ENCODE measurements around the gene SDCBP2.

DNA sequence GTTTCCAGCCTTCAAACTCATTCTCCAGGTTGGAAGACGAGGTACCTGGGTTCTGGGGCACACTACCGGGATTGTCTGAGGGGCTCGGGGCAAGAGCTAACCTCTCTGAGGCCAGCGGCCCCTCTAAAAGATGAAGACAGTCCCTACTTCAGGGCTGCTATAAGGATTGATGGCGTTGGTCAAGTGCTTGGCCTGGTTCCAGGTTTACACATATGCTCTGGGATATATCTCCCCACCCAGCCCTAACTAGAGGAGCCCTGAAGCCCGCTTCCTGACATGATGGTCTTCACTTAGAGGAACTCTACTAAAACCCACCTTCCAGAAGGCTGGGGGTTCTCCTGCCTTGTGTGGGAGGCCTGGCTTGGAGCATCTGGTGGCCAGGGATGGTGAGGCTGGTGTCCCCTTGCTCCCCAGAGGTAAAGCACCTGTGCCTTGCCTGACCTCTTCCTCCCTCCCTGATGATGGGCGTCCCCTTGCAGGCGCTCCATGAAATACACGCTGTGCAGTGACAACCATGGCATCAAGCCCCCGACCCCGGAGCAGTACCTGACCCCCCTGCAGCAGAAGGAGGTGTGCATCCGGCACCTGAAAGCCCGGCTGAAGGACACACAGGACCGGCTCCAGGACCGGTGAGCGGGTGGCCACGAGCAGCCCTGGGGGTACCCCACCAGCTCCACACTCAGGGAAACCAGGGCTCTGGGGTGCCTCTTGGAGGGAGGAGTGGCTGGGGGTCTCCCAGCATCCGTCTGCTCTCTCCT is 28.7 kb downstream of the SDCBP2 start:
- TF ChIP-seq SREBF1 (IDR thresholded peaks at IDR 0.05; ENCODE audit: low read length) (no peak), HDAC2 (IDR thresholded peaks at IDR 0.05) (no peak), ZNF274 (IDR thresholded peaks at IDR 0.05; ENCODE audit: insufficient read depth, insufficient read length) (no peak), EZH2 (IDR thresholded peaks at IDR 0.05; ENCODE audit: borderline replicate concordance, control insufficient read depth, low read depth, low read length) (no peak), ATF7 (IDR thresholded peaks at IDR 0.05; ENCODE audit: low read depth) (no peak), RCOR1 (conservative IDR thresholded peaks at IDR 0.05; ENCODE audit: low read depth, low read length) (no peak), POLR2AphosphoS5 (IDR thresholded peaks at IDR 0.05; ENCODE audit: low read length) (no peak), MEF2B (IDR thresholded peaks at IDR 0.05; ENCODE audit: partially characterized antibody, poor library complexity, severe bottlenecking) (no peak), POLR2A (IDR thresholded peaks at IDR 0.05; ENCODE audit: low read depth, low read length) (no peak), TAF1 (IDR thresholded peaks at IDR 0.05; ENCODE audit: borderline replicate concordance, low read depth, low read length) (no peak)
- TF ChIP-seq, protein P1, sequence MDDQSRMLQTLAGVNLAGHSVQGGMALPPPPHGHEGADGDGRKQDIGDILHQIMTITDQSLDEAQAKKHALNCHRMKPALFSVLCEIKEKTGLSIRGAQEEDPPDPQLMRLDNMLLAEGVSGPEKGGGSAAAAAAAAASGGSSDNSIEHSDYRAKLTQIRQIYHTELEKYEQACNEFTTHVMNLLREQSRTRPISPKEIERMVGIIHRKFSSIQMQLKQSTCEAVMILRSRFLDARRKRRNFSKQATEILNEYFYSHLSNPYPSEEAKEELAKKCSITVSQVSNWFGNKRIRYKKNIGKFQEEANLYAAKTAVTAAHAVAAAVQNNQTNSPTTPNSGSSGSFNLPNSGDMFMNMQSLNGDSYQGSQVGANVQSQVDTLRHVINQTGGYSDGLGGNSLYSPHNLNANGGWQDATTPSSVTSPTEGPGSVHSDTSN (IDR thresholded peaks at IDR 0.05; ENCODE audit: insufficient replicate concordance, low read depth, low read length), result no peak
- TF ChIP-seq, protein P2, sequence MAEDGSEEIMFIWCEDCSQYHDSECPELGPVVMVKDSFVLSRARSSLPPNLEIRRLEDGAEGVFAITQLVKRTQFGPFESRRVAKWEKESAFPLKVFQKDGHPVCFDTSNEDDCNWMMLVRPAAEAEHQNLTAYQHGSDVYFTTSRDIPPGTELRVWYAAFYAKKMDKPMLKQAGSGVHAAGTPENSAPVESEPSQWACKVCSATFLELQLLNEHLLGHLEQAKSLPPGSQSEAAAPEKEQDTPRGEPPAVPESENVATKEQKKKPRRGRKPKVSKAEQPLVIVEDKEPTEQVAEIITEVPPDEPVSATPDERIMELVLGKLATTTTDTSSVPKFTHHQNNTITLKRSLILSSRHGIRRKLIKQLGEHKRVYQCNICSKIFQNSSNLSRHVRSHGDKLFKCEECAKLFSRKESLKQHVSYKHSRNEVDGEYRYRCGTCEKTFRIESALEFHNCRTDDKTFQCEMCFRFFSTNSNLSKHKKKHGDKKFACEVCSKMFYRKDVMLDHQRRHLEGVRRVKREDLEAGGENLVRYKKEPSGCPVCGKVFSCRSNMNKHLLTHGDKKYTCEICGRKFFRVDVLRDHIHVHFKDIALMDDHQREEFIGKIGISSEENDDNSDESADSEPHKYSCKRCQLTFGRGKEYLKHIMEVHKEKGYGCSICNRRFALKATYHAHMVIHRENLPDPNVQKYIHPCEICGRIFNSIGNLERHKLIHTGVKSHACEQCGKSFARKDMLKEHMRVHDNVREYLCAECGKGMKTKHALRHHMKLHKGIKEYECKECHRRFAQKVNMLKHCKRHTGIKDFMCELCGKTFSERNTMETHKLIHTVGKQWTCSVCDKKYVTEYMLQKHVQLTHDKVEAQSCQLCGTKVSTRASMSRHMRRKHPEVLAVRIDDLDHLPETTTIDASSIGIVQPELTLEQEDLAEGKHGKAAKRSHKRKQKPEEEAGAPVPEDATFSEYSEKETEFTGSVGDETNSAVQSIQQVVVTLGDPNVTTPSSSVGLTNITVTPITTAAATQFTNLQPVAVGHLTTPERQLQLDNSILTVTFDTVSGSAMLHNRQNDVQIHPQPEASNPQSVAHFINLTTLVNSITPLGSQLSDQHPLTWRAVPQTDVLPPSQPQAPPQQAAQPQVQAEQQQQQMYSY (CRISPR knock-in tag; IDR thresholded peaks at IDR 0.05), result no peak
- TF ChIP-seq, protein P3, sequence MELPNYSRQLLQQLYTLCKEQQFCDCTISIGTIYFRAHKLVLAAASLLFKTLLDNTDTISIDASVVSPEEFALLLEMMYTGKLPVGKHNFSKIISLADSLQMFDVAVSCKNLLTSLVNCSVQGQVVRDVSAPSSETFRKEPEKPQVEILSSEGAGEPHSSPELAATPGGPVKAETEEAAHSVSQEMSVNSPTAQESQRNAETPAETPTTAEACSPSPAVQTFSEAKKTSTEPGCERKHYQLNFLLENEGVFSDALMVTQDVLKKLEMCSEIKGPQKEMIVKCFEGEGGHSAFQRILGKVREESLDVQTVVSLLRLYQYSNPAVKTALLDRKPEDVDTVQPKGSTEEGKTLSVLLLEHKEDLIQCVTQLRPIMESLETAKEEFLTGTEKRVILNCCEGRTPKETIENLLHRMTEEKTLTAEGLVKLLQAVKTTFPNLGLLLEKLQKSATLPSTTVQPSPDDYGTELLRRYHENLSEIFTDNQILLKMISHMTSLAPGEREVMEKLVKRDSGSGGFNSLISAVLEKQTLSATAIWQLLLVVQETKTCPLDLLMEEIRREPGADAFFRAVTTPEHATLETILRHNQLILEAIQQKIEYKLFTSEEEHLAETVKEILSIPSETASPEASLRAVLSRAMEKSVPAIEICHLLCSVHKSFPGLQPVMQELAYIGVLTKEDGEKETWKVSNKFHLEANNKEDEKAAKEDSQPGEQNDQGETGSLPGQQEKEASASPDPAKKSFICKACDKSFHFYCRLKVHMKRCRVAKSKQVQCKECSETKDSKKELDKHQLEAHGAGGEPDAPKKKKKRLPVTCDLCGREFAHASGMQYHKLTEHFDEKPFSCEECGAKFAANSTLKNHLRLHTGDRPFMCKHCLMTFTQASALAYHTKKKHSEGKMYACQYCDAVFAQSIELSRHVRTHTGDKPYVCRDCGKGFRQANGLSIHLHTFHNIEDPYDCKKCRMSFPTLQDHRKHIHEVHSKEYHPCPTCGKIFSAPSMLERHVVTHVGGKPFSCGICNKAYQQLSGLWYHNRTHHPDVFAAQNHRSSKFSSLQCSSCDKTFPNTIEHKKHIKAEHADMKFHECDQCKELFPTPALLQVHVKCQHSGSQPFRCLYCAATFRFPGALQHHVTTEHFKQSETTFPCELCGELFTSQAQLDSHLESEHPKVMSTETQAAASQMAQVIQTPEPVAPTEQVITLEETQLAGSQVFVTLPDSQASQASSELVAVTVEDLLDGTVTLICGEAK (IDR thresholded peaks at IDR 0.05; ENCODE audit: borderline replicate concordance), result no peak

Data from GM12878 (cell line).